HG03460 (cell line): ENCODE measurements around the gene PBRM1.
"Not testable (repeated sequence)": the region's sequence is repeated elsewhere in the genome, so short reads cannot be mapped to it uniquely, and the experiment has no call there.

ENCODE experiments used
- ATAC-seq: cut with Tn5 transposase; IDR thresholded peaks from one replicate; pipeline ENCODE4 v1.9.1; 2021; ENCODE audit not compliant: unreplicated experiment

The PBRM1 gene

GRCh38 chr3:52685709-52686691, at the start of gene PBRM1, which contains the start of gene GNL3:
Gene PBRM1 (minus strand): TSS chr3:52685913.
Gene GNL3 (plus strand): TSS chr3:52686032. CDS start chr3:52686093, 61 bp downstream.
- peak; percentile 66 for ATAC-seq

GRCh38 chr3:52733256-52733891, 47.7 kb upstream of the PBRM1 start:
- no peak for ATAC-seq

GRCh38 chr3:52731590-52731989, 45.9 kb upstream of the PBRM1 start:
- ATAC-seq, result no peak

GRCh38 chr3:52730681-52731080, 45.0 kb upstream of the PBRM1 start:
- ATAC-seq, result no peak

GRCh38 chr3:52728753-52729152, 43.0 kb upstream of the PBRM1 start:
- ATAC-seq, result not testable (repeated sequence)

GRCh38 chr3:52724511-52724910, 38.8 kb upstream of the PBRM1 start:
- ATAC-seq, result no peak

- no peak for ATAC-seq
These were observed 38.2 kb upstream of the PBRM1 start for GRCh38 chr3:52723935-52724334.

GRCh38 chr3:52722491-52722890, 36.8 kb upstream of the PBRM1 start:
- no peak for ATAC-seq

GRCh38 chr3:52721730-52722008, 36.0 kb upstream of the PBRM1 start:
- no peak for ATAC-seq

- ATAC-seq, result no peak
These were observed 35.5 kb upstream of the PBRM1 start for GRCh38 chr3:52721002-52721729.

- no peak for ATAC-seq
These were observed 33.9 kb upstream of the PBRM1 start for GRCh38 chr3:52719618-52720017.

GRCh38 chr3:52715714-52716305, 30.1 kb upstream of the PBRM1 start:
- no peak for ATAC-seq

- no peak for ATAC-seq
These were observed 28.9 kb upstream of the PBRM1 start for GRCh38 chr3:52714335-52715302.

GRCh38 chr3:52712291-52713212, 26.8 kb upstream of the PBRM1 start:
- no peak for ATAC-seq

- ATAC-seq, result no peak
These were observed 24.8 kb upstream of the PBRM1 start for GRCh38 chr3:52710512-52710911.

GRCh38 chr3:52707585-52707984, 21.9 kb upstream of the PBRM1 start:
- no peak for ATAC-seq

- peak; percentile 82 for ATAC-seq
These were observed 20.3 kb upstream of the PBRM1 start, which contains the start of the genes GLT8D1 and SPCS1 for GRCh38 chr3:52705688-52706686. Gene GLT8D1 (minus strand): TSS chr3:52705791. CDS start chr3:52700460, 5,331 bp downstream. Gene SPCS1 (plus strand): TSS chr3:52706106. CDS start chr3:52706247, 141 bp downstream.

GRCh38 chr3:52705438-52705687, 19.6 kb upstream of the PBRM1 start:
- ATAC-seq, result no peak
